Tibial nerve (tissue), 4 donors: ENCODE results near the gene PLXNB2. TPM values are rescaled to one million over a fixed set of nuclear protein-coding genes. Genes with fewer than 3 reads are reported as not detected.
"Not testable (repeated sequence)": the region's sequence is repeated elsewhere in the genome, so short reads cannot be mapped to it uniquely, and the experiment has no call there.

Experiments
- DNase-seq, 2 donors: peaks; one replicate each; pipeline ENCODE4 v3.0.0-alpha.2; 2019; ENCODE audit warnings: low spot score in 2 of 2
- H3K27ac ChIP-seq, 4 donors: fragments of 200-600 bp; sonication (generic) in 3 of 4; one replicate each; pipeline ENCODE4 v1.5.1; 2017 to 2019; ENCODE audit warnings: mild to moderate bottlenecking in 1 of 4
- H3K27me3 ChIP-seq, 2 donors: fragments of 200-600 bp; sonication (generic) in 1 of 2; one replicate each; pipeline versions ENCODE4 v1.5.1 to v1.6.0; 2017 to 2019
- H3K36me3 ChIP-seq, 3 donors: fragments of 200-600 bp; sonication (generic); one replicate each; pipeline ENCODE4 v1.5.1; 2018 to 2019
- H3K4me1 ChIP-seq, 4 donors: fragments of 200-600 bp; sonication (generic) in 3 of 4; one replicate each; pipeline ENCODE4 v1.5.1; 2017 to 2019
- H3K4me3 ChIP-seq, 4 donors: fragments of 200-600 bp; sonication (generic) in 3 of 4; one replicate each; pipeline ENCODE4 v1.5.1; 2017 to 2019; ENCODE audit warnings: mild to moderate bottlenecking in 1 of 4, moderate library complexity in 1 of 4
- H3K9me3 ChIP-seq, 4 donors: fragments of 200-600 bp; sonication (generic) in 3 of 4; one replicate each; pipeline ENCODE4 v1.5.1; 2017 to 2019
- EP300 ChIP-seq, 2 donors: sonication (generic); formaldehyde crosslinking; IDR thresholded peaks; one replicate each; pipeline ENCODE4 v1.6.1; 2017; ENCODE audit warnings: antibody characterized with exemption in 2 of 2, mild to moderate bottlenecking in 1 of 2
- POLR2A ChIP-seq, 2 donors: fragments of 450-650 bp; IDR thresholded peaks; one replicate each; pipeline ENCODE4 v1.6.1; 2017; ENCODE audit warnings: antibody characterized with exemption in 2 of 2, mild to moderate bottlenecking in 2 of 2, moderate library complexity in 2 of 2
- WGBS, 2 donors: methylation state at CpG; one replicate each; pipeline ENCODE4 v1.1.5; 2018; 5-methylcytosine and 5-hydroxymethylcytosine counted together
- total RNA-seq, 4 donors: library from RNA; depleted of rRNA; stranded (reverse); fragments of >200 nt; gene quantifications; one replicate each; pipeline ENCODE4 v1.1.0, GENCODE V29; 2016
- TF ChIP-seq, protein P1 (sequence below), 5 experiments: fragments of 200-600 bp in 3 of 5; fragments of 450-650 bp in 2 of 5; sonication (generic) in 3 of 5; IDR thresholded peaks; one replicate each; pipeline ENCODE4 v1.5.1; 2016 to 2019; ENCODE audit warnings: antibody characterized with exemption in 5 of 5, mild to moderate bottlenecking in 3 of 5, moderate library complexity in 2 of 5

The PLXNB2 gene
- total RNA-seq, 4 donors from 2014 or later = 135 to 193 (median 165) TPM

DNA sequence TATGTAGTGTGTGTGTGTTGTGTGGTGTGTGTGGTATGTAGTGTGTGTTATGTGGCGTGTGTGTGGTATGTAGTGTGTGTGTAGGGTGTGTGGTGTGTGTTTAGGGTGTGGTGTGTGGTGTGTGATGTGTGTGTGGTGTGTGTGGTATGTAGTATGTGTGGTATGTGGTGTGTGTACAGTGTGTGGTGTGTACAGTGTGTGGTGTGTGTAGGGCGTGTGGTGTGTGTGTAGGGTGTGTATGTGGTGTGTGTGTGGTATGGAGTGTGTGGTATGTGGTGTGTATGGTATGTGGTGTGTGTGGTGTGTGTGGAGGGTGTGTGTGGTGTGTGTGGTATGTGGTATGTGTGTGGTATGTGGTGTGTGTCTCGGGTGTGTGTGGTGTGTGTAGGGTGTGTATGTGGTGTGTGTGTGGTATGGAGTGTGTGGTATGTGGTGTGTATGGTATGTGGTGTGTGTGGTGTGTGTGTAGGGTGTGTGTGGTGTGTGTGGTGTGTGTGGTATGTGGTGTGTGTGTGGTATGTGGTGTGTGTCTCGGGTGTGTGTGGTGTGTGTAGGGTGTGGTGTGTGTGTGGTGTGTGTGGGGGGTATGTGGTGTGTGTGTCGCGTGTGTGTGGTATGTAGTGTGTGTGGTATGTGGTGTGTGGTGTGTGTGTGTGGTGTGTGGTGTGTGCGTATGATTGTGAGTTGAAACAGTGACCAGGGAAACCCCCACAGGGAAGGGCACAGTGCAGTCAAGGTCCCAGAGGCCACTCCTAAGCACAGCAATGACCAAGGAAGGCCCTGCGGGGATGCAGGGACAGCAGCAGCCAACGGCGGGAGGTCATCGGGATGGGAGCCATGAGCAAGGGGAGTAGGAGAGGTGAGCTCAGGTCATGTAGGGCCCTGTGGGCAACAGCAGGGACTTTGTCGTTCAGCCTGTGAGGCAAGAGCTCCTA lies 32.8 kb upstream of the PLXNB2 start:
- no peaks in the 10 kb centered on the region for H3K36me3 ChIP-seq
- no peak overlapping the region for H3K27ac ChIP-seq
- H3K4me1 ChIP-seq = peaks cover 0 to 12% (median 4%) of the 10 kb centered on the region in 4 donors
- no peak overlapping the region for H3K4me3 ChIP-seq
- TF ChIP-seq EP300 (IDR thresholded peaks at IDR 0.05) = no peak
- TF ChIP-seq, protein P1, sequence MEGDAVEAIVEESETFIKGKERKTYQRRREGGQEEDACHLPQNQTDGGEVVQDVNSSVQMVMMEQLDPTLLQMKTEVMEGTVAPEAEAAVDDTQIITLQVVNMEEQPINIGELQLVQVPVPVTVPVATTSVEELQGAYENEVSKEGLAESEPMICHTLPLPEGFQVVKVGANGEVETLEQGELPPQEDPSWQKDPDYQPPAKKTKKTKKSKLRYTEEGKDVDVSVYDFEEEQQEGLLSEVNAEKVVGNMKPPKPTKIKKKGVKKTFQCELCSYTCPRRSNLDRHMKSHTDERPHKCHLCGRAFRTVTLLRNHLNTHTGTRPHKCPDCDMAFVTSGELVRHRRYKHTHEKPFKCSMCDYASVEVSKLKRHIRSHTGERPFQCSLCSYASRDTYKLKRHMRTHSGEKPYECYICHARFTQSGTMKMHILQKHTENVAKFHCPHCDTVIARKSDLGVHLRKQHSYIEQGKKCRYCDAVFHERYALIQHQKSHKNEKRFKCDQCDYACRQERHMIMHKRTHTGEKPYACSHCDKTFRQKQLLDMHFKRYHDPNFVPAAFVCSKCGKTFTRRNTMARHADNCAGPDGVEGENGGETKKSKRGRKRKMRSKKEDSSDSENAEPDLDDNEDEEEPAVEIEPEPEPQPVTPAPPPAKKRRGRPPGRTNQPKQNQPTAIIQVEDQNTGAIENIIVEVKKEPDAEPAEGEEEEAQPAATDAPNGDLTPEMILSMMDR (IDR thresholded peaks at IDR 0.05) = no peak
- TF ChIP-seq POLR2A (IDR thresholded peaks at IDR 0.05) = no peak
- no peaks in the 10 kb centered on the region for H3K27me3 ChIP-seq
- WGBS, 2 donors = 74 to 79% methylated on average over 12 of the region's 12 CpGs
- no peak for DNase-seq
- no peaks in the 10 kb centered on the region for H3K9me3 ChIP-seq

DNA sequence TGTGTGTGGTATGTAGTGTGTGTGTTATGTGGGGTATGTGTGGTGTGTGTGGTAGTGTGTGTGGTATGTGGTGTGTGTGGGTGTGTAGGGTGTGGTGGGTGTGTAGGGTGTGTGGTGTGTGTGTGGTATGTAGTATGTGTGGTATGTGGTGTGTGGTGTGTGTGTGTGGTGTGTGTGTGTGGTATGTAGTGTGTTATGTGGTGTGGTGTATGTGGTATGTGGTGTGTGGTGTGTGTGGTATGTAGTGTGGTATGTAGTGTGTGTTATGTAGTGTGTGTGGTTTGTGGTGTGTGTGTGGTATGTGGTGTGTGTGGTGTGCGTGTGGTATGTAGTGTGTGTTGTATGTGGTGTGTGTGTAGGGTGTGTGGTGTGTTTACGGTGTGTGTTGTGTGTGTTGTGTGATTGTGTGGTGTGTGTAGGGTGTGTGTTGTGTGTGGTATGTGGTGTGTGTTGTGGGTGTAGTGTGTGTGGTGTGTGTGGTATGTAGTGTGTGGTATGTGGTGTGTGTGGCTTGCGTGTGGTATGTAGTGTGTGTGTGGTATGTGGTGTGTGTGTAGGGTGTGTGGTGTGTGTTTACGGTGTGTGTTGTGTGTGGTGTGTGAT lies 31.5 kb upstream of the PLXNB2 start:
- no peak for DNase-seq
- 93 to 94% methylated on average over 4 of the region's 4 CpGs for WGBS, 2 donors
- Histone ChIP-seq H3K4me1 (peaks cover 0 to 12% (median 4%) of the 10 kb centered on the region in 4 donors), H3K4me3 (no peak overlapping the region), H3K27ac (no peak overlapping the region), H3K27me3 (no peaks in the 10 kb centered on the region), H3K9me3 (no peaks in the 10 kb centered on the region), H3K36me3 (no peaks in the 10 kb centered on the region)
- TF ChIP-seq, protein P1 (IDR thresholded peaks at IDR 0.05) = no peak
- TF ChIP-seq EP300 (IDR thresholded peaks at IDR 0.05) (no peak), POLR2A (IDR thresholded peaks at IDR 0.05) (no peak)

DNA sequence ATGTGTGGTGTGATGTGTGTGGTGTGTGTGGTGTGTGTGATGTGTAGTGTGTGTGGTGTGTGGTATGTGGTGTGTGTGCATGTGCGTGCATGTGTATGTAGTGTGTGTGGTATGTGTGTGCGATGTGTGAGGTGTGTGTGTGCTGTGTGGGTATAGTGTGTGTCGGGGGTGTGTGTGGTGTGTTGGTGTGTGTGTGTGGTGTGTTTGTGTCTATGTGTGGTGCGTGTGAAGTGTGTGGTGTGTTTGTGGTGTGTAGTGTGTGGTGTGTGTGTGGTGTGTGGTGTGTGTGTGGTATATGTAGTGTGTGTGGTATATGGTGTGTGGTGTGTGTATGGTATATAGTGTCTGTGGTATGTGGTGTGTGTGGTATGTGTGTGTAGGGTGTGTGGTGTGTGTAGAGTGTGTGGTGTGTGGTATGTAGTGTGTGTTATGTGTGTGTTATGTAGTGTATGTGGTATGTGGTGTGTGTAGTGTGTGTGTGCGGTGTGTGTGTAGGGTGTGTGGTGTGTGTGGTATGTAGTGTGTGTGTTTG lies 30.7 kb upstream of the PLXNB2 start:
- Histone ChIP-seq H3K9me3 (no peaks in the 10 kb centered on the region), H3K27ac (no peak overlapping the region), H3K36me3 (no peaks in the 10 kb centered on the region), H3K27me3 (no peaks in the 10 kb centered on the region), H3K4me3 (no peak overlapping the region), H3K4me1 (peaks cover 0 to 12% (median 4%) of the 10 kb centered on the region in 4 donors)
- WGBS, 2 donors = 93 to 96% methylated on average over 5 of the region's 5 CpGs
- TF ChIP-seq, protein P1 (IDR thresholded peaks at IDR 0.05) = no peak
- no peak for TF ChIP-seq EP300 (IDR thresholded peaks at IDR 0.05)
- TF ChIP-seq POLR2A (IDR thresholded peaks at IDR 0.05) = no peak
- no peak for DNase-seq

DNA sequence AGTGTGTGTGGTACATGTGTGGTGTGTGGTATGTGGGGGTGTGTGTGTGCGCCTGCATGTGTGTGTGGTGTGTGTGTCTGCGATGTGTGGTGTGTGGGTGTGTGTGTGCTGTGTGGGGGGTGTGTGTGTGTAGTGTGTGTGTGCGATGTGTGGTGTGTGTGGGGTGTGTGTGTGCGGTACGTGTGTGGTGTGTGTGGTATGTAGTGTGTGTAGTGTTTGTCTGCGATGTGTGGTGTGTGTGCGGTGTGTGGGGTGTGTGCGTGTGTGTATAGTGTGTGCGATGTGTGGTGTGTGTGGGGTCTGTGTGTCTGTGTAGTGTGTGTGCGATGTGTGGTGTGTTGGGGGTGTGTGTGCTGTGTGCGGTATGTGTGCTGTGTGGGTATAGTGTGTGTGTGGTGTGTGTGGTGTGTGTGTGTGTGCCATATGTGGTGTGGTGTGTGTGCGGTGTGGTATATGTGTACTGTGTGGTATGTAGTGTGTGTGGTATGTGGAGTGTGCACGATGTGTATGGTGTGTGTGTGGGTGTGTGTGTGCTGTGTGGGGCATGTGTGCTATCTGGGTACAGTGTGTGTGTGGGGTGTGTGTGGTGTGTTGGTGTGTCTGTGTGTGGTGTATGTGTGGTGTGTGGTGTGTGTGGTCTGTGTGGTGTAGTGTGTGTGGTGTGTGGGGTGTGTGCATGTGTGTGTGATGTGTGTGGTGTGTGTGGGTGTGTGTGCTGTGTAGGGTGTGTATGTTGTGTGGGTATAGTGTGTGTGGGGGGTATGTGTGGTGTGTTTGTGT lies 30.0 kb upstream of the PLXNB2 start:
- no peaks in the 10 kb centered on the region for H3K36me3 ChIP-seq
- DNase-seq = no peak
- H3K27ac ChIP-seq = no peak overlapping the region
- TF ChIP-seq POLR2A (IDR thresholded peaks at IDR 0.05) (no peak), EP300 (IDR thresholded peaks at IDR 0.05) (no peak)
- TF ChIP-seq, protein P1 (IDR thresholded peaks at IDR 0.05) = no peak
- H3K9me3 ChIP-seq = no peaks in the 10 kb centered on the region
- H3K4me1 ChIP-seq = peaks cover 0 to 7% (median 2%) of the 10 kb centered on the region in 4 donors
- H3K27me3 ChIP-seq = no peaks in the 10 kb centered on the region
- WGBS, 2 donors = 92 to 94% methylated on average over 13 of the region's 13 CpGs
- no peak overlapping the region for H3K4me3 ChIP-seq

DNA sequence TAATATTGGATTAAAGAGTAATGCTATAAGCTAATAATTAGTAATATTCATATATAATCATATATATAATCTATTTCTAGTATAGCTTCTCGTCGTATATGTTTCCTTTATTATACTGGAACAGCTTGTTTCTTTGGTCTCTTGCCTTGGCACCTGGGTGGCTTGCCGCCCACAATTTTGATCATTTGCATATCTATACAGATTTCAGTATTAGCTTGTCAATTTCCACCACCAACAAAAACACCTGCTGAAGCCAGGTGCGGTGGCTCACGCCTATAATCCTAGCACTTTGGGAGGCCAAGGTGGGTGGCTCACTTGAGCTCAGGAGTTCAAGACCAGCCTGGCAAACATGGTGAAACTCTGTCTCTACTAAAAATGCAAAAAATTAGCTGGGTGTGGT lies 27.0 kb upstream of the PLXNB2 start:
- not testable (repeated sequence) for H3K4me1 ChIP-seq, DNase-seq, H3K4me3 ChIP-seq, H3K9me3 ChIP-seq, H3K36me3 ChIP-seq, H3K27me3 ChIP-seq
- H3K27ac ChIP-seq = peak overlapping the region in 1 of 4 donors; percentile 47
- WGBS, 2 donors = 88 to 95% methylated on average over 5 of the region's 5 CpGs
